CD4-positive, alpha-beta T cell treated with Interleukin-15 for 4 hours (primary cell): ENCODE measurements around the gene RPRD1B.
"Not testable (repeated sequence)": the region's sequence is repeated elsewhere in the genome, so short reads cannot be mapped to it uniquely, and the experiment has no call there.

Experiments
- DNase-seq: peaks from one replicate; pipeline ENCODE4 v3.0.0-alpha.2; 2020; ENCODE audit warnings: low spot score

RPRD1B gene

GRCh38 chr20:38001173-38001875 lies 32.2 kb upstream of the RPRD1B start:
- no peak for DNase-seq

GRCh38 chr20:38001981-38002380 lies 31.6 kb upstream of the RPRD1B start:
- no peak for DNase-seq

- DNase-seq, result no peak
Observed at GRCh38 chr20:38002422-38002821, 31.1 kb upstream of the RPRD1B start.

- DNase-seq, result no peak
Observed at GRCh38 chr20:38004416-38004815, 29.1 kb upstream of the RPRD1B start.

GRCh38 chr20:38005903-38006302 lies 27.6 kb upstream of the RPRD1B start:
- DNase-seq, result no peak

GRCh38 chr20:38007526-38007925 lies 26.0 kb upstream of the RPRD1B start:
- DNase-seq, result no peak

GRCh38 chr20:38008233-38008944 lies 25.2 kb upstream of the RPRD1B start:
- DNase-seq, result no peak

GRCh38 chr20:38009416-38009815 lies 24.1 kb upstream of the RPRD1B start:
- not testable (repeated sequence) for DNase-seq

- DNase-seq, result no peak
Observed at GRCh38 chr20:38011696-38012095, 21.9 kb upstream of the RPRD1B start.

- DNase-seq, result no peak
Observed at GRCh38 chr20:38012332-38012731, 21.2 kb upstream of the RPRD1B start.

- no peak for DNase-seq
Observed at GRCh38 chr20:38013887-38014286, 19.7 kb upstream of the RPRD1B start.

- no peak for DNase-seq
Observed at GRCh38 chr20:38017959-38018358, 15.6 kb upstream of the RPRD1B start.

GRCh38 chr20:38018385-38018784 lies 15.2 kb upstream of the RPRD1B start:
- no peak for DNase-seq

GRCh38 chr20:38021087-38021772 lies 12.3 kb upstream of the RPRD1B start:
- DNase-seq, result no peak

- no peak for DNase-seq
Observed at GRCh38 chr20:38023181-38024001, 10.2 kb upstream of the RPRD1B start.

- no peak for DNase-seq
Observed at GRCh38 chr20:38024496-38024895, 9.1 kb upstream of the RPRD1B start.

GRCh38 chr20:38029453-38029852 lies 4.1 kb upstream of the RPRD1B start:
- no peak for DNase-seq

- DNase-seq, result no peak
Observed at GRCh38 chr20:38031957-38032356, 1.6 kb upstream of the RPRD1B start.

- peak; percentile 48 for DNase-seq
Observed at GRCh38 chr20:38032585-38033329, 789 bp upstream of the RPRD1B start.

- DNase-seq, result no peak
Observed at GRCh38 chr20:38034108-38034649, 633 bp downstream of the RPRD1B start.

- DNase-seq, result no peak
Observed at GRCh38 chr20:38034961-38035360, 1.4 kb downstream of the RPRD1B start.
